Measurements from ENCODE around the gene HPS1.

- TF ChIP-seq PRDM10 (tag by site-specific recombination; IDR thresholded peaks at IDR 0.05), result no peak
- no peak for TF ChIP-seq ZNF16 (tag by site-specific recombination; IDR thresholded peaks at IDR 0.05; ENCODE audit: low read depth)
- no peak for TF ChIP-seq CTCF (tag by site-specific recombination; IDR thresholded peaks at IDR 0.05)
- TF ChIP-seq ZEB2 (tag by site-specific recombination; IDR thresholded peaks at IDR 0.05), result no peak
- no peak for TF ChIP-seq ZNF768 (tag by site-specific recombination; IDR thresholded peaks at IDR 0.05)
- TF ChIP-seq ZNF114 (tag by site-specific recombination; IDR thresholded peaks at IDR 0.05), result no peak
- TF ChIP-seq ZNF266 (tag by site-specific recombination; IDR thresholded peaks at IDR 0.05; ENCODE audit: low read depth), result no peak
Measured at GRCh38 chr10:98380493-98381339, 66.0 kb downstream of the HPS1 start.

Measured in HEK293 (cell line).